HG03378 (cell line): Measurements from ENCODE around the gene NSUN2.
"Not testable (repeated sequence)": the region's sequence is repeated elsewhere in the genome, so short reads cannot be mapped to it uniquely, and the experiment has no call there.

Experiments used
- ATAC-seq: cut with Tn5 transposase; IDR thresholded peaks from one replicate; pipeline ENCODE4 v1.9.1; 2021; ENCODE audit warnings: mild to moderate bottlenecking, moderate library complexity; ENCODE audit not compliant: unreplicated experiment

The NSUN2 gene

DNA sequence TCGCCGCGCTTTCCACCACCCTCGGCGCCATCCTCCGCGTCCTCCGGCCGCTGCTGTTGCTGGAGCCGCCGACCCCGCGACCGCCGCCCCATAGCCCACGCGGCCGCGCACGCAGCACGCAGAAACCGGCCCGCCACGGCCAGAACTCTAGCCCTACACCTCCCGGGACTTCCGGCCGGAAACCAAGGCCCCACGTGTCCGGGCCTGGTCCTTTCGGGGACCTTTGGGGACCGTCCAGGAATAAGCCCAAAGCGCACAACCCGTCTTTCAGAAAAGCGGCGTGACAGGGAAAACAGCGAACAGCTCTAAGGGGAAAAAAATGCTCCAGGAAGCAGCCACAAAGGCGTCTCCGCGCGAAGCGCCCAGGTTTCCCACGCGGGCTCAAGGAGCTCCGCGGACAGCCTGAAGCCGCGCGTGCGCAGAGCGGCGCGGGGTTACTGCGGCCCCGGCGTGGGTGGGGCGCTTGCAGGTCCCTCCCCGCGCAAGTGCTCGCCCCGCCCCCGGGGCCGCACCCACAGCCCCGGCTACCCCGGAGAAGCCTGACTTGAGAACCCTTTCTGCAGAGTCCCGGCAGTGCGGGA is at the start of gene NSUN2, which contains the start of gene SRD5A1:
TSS of gene NSUN2 (minus strand) at position 157 of the 581 bp plus-strand sequence. CDS start at position 92, 65 bp downstream.
TSS of gene SRD5A1 (plus strand) at position 553 of the 581 bp plus-strand sequence. CDS start 137 bp downstream, outside the sequence.
- peak; percentile 81 for ATAC-seq

DNA sequence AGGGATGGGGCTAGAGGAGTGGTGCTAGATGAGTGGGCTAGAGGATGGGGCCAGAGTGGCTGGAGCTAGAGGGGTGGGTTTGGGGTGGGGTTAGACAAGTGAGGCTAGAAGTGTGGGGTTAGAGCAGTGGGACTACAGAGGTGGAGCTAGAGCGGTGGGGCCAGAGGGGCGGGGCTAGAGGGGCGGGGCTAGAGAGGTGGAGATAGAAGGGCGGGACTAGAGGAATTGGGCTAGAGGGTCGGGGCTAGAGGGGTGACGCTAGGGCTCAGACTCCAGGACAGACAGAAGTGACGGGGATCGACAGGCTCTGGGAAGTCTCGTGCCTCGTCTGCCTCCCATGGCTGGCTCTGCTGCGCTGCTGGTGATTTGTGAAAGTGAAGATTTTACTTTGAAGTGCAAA is 49.4 kb upstream of the NSUN2 start:
- ATAC-seq: no peak

DNA sequence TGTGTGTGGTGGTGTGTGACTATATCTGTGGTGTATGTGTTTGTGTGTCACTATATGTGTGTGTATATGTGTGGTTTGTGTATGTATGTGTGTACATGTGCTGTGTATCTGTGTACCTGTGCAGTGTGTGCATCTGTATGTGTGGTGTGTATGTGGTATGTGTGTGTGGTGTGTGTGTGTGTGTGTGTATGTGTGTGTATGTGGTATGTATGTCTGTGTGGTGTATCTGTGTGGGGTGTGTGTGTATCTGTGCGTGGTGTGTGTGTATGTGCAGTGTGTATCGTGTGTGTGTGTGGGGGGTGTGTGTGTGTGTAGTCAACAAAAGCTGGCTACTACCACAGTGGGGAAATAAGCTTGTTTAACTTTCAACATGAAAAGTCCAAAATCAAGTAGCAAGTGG is 48.8 kb upstream of the NSUN2 start:
- ATAC-seq: no peak

DNA sequence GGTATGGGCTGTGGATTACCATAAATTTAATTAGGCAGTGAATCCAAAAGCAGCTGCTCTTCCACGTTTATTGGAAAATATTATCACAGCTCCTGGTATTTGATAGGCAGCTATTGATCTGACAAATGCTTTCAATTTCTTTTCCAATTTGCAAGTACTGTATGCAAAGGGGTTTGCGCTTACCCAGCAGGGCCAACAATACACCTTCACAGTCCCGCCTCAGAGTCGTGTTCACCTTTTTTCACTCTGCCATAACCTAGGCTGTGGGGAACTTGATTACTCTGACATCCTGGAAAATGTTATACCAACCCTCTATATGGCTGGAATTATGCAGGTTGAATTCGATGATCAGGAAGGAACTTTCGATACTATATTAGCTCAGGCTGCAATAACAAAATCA is 48.1 kb upstream of the NSUN2 start:
- ATAC-seq: no peak

DNA sequence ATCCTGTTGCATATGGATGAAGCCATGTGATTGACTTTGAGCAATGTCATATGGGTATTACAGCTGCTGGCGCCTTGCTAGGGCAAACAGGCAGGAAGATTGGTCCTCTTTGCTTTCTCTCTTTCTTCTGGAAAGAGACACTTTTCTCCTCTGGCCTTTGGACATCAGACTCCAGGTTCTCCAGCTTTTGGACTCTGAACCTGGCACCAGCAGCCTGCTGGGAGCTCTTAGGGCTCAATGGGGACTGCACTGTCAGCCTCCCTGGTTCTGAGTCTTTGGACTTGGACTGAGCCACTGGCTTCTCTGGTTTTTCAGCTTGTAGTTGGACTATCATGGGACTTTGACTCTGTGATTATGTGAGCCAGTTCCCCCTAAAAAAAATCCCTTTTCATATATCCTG is 45.5 kb upstream of the NSUN2 start:
- no peak for ATAC-seq

DNA sequence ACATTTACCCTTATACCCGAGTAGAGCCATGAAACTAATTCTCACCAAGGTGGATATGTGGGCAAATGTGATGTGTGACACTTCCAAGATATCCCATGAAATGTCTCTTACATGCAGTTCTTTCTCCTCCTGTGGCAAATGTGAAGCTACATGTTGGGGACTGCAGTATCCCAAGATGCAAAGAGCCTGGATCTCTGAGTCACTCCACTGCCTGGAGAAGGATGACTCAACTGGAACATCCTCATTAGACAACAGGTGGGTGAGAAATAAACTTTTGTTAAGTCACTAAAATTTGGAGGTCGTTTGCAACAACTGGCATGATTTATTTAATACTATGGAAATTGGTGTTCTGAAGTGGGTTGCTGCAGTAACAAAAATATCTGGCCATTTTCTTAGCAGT is 43.9 kb upstream of the NSUN2 start:
- ATAC-seq: no peak

DNA sequence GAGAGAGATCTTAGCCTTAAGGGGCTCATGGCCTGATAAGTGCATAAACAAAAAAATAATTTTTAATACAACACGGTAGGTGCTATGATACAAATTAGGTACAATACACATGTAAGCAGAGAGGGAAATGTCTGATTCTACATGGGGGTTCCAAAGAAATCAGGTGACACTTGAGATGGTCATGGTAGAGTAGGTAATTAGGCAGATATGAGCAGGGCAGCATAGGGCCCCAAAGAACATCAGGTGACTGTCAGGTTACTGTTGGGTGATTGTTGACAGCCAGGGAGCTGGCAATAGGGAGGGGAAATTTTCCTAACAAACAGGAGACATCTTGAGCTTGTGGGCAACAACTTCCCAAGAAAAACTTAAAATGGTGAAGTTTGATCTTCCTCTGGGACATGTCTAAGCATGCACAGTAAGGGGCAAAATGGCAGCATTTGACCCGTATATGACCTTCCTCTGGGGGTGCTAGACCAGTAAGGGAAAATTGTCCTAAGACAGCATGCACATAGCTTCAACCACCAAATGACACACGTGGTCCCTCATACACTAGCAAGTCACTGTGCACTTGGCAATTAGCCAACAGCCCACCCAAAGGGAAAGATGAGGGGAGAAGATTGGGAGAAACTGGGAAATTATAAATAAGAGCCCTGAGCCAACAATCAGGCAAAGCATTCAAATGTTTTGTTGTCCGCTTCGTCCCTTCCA is 43.1 kb upstream of the NSUN2 start:
- no peak for ATAC-seq

DNA sequence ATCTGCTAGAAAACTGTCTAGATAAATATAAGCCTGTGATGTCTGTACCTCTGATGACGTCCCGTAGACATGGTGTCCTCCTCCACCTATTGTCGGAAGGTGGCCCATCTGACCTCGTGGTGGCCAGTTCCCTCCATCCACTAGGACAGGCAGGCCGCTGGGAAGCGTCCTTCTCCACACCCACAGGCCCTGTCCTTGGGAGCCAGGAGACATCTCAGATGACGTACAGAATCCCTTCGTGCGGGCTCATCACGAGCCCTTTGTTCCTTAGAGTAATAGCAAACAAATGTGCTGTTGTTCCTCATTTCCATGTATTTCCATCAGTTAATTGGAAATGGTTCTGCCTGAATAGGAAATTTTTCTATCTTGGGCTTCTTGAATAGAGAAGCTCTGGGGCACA is 42.0 kb upstream of the NSUN2 start:
- ATAC-seq: no peak

DNA sequence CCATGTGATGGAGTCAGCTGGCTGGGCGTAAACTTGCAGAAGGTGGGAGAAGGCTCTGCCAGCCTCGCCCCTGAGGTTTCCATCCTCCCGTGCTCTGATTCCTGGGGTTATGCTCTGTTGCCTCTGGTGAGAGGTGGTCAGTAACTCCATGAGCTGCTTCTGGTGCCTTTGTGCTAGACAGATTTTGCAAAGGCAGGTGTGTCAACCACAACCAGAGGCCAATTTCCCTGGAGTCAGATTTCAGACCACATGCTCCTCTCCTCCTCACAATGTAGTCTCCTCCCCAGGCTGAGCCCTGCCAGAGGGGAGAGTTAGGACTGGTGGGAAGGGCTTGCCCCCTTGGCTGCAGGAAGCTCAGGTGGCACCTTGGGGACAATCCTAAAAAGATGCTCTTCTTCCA is 41.6 kb upstream of the NSUN2 start:
- no peak for ATAC-seq

DNA sequence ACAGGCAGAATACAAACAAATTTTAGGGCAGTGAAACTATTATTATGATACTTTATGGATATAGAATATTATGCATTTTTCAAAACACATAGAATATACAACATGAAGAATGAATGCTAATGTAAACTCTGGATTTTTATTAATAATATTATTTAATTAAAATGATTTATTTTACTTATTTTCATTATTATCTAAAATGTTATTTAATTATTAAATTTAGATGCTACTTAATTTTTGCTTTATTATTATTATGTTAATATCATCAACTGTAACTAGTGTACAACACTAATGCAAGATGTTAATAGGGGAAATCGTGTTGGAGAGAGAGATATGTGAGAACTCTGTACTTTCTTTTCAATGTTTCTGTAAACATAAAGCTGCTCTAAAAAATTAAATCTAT is 41.1 kb upstream of the NSUN2 start:
- ATAC-seq: no peak

DNA sequence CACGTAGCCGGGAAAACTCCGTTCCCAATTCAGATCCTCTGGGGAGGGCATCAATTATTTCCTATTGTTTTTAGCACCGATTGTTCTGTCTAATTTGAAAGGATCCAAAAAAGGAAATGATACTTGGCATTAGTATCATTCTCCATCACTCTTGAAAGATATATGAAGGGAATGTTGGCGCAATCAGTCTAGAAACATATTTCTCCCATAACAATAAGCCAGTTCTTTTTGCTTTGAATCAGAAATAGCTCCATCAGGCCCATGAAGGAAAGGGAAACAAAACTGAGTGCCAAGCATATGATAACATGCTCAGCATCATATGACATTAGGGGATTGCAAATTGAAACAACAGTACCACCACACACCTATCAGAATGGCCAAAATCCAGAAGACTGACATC is 40.2 kb upstream of the NSUN2 start:
- no peak for ATAC-seq

DNA sequence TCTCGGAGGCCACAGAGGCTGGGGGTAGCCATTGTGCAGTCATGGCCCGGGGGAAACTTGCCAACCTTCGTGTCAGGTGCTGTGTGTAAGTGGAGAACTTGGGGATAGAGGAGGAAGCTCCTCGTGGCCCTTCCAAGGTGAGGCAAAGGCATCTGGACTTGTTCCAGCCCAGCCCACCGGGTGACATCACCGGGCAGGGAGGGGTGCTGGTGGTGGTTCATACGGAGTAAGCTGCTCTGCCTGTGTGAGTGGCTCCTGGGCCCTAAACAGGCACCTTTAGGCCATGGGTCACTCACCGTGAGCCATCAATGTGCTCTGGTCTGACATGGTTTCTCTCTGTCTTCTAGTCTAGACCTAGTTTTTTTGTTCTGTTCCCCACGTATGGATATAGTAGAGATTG is 35.9 kb upstream of the NSUN2 start:
- ATAC-seq: not testable (repeated sequence)

DNA sequence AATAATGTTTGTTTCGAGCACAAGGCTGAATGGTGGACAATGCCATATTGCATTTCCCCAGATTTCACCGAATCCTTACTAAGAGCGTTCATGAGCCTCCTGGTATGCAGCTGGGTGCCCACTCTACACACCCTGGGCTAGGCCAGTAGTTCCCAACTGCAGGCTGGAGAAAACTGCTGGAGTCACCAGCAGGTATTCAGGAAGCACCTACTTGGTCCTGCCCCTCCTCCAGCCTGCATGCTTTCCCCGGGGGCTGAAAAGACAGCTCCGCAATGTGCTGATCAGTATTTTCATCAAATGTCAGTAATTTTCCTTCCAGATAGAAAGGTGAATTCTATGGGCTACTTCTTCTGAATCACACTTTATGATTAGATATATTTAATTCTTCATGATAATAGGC is 34.8 kb upstream of the NSUN2 start:
- ATAC-seq: no peak

DNA sequence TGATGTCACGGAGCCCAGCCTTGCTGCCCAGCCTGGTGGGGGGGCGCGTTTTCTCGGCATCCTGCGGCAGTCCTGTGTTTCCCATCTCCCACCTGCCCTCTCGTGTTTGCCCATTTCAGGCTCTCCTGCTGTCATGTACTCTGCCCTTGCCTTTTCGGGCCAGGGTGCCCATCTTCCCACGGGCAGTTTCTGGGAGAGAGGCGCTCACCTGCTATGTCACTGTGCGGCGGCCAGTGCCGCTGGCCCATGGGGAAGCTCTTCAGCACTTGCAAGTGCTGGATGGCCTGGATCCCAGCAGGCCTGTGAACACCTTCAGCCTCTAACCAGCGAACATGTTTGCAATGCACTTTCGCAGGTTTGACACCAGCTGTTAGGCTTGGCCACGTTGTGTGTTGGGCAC is 33.9 kb upstream of the NSUN2 start:
- ATAC-seq: no peak

DNA sequence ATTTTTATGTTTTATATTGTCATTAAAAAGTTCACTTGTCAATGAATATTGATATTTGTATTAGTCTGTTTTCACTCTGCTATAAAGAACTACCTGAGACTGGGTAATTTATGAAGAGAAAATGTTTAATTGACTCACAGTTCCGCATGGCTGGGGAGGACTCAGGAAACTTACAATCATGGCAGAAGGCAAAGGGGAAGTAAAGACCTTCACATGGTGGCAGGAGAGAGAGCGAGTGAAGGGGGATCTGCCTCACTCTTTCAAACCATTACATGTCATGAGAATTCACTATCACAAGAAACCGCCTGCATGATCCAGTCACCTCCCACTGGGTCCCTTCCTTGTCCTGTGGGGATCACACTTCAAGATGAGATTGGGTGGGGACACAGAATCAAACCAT is 27.8 kb upstream of the NSUN2 start:
- peak; percentile 36 for ATAC-seq

DNA sequence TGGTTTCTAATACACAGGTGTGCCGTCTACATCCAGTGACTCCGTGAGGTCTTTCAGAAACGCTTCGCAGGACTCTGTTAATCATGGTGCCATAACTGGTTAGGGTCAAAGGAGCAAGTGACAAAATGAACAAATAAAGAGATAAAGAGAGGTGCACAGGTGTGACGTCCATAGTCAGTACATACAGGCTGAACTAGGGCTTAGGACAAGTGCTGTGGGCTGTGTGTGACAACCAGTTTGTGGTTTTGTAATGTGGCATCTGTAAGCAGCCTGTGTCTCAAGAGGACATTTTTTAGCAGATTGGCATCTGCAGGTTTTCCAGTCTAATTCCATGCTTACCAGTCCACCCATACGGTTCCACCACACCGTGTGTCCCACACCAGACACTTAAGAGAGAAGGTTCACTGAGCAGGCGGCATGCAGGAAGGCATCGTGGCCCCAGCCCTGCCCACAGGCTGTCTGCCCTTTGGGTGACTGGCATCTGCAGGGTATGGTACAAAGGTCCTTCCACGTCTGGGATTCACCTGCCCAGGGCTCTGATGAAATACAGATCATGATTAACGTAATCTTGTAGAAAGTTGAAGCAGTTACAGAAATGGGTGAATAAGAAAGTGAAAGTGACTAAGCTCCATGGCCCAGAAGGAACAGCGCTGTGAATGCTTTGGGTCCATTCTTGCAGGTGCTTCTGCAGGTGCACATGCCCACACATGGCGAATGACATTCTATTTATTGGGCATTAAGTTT is 27.3 kb upstream of the NSUN2 start:
- peak; percentile 89 for ATAC-seq

DNA sequence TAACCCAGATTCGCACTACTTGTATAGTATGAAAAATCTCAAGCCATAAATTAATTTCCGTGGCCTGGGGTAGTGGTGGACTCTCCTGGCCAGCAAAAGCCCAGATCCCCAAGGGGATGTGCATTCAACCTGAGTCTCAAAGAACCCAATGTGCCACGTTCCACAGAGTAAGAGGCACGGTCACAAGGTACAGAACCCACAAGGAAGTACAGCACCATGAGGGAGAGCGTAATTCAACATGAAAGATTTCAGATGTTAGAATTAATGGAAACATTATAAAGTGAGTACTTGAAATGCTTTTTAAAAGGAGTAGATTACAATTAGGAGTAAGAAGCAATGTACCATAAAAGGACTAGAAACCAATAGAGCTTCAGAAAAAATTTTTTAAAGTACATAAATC is 23.8 kb upstream of the NSUN2 start:
- no peak for ATAC-seq

DNA sequence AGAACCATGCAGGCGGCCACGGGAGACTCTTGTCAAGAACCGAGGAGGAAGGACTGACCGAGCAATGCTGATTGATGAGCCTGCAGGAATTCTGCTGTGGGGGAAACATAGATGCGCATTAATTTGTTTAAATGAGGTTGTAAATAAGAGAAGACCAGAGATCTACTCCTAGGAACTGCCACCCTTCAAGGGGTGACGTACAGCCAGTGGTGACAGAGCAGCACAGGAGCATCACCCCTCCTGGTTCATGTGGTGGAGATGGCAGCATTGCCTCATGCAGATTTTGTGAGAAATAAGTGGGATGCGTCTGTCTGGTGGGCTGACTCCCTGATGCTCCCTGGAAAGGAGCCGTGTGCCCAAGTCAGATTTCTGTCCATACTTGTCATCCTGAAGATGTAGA is 22.6 kb upstream of the NSUN2 start:
- no peak for ATAC-seq

DNA sequence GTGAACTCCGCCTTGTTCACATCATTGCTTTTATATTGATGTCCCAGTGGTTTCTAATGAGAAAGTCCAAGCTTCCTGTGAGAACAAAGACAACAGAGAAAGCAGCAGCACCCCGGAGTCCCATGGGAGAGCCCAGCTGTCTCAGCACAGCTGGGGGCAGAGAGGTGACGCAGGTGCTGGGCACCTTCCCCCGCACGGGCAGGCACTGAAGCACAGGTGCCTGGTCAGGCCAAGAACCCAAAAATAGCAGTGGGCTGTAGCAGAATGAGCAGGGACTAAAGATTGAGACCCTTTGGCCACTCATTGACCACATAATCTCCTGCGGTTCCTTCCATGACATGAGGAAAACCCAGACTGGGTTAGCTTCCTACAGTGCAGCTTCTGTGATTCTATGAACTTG is 19.2 kb upstream of the NSUN2 start:
- peak; percentile 88 for ATAC-seq

DNA sequence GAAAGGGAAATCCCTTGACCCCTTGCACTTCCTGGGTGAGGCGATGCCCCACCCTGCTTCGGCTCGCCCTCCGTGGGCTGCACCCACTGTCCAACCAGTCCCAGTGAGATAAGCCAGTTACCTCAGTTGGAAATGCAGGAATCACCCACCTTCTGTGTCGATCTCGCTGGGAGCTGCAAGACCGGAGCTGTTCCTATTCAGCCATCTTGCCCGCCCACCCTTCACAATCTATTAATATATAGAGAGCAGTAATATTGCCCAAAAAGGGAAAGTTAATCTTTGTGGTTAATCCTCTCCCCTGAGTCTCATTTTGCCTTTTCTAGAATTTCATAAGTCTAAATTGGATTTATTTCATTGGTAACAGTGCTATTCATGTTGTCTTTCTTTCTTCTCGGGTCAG is 16.8 kb upstream of the NSUN2 start:
- ATAC-seq: no peak

DNA sequence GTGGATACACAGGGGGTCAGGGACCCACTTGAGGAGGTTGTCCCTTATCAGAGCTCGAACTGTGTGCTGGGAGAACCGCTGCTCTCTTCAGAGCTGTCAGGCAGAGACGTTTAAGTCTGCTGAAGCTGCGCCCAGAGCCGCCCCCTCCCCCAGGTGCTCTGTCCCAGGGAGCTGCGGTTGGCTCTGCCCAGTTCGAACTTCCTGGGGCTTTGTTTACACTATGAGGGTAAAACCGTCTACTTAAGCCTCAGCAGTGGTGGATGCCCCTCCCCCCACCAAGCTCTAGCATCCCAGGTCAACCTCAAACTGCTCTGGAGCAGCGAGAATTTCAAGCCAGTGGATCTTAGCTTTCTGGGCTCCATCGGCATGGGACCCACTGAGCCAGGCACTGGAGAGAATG is 16.3 kb upstream of the NSUN2 start:
- no peak for ATAC-seq
